ENCODE data around the gene CELF4.

The CELF4 gene

GRCh38 chr18:37458697-37459096 lies 106.9 kb downstream of the CELF4 start:
- DNase-seq = no peak

- DNase-seq = no peak
Observed at GRCh38 chr18:37457753-37458152, 107.8 kb downstream of the CELF4 start.

GRCh38 chr18:37457341-37457740 lies 108.3 kb downstream of the CELF4 start:
- no peak for DNase-seq

GRCh38 chr18:37456873-37457272 lies 108.7 kb downstream of the CELF4 start:
- no peak for DNase-seq

GRCh38 chr18:37456395-37456794 lies 109.2 kb downstream of the CELF4 start:
- no peak for DNase-seq

GRCh38 chr18:37453752-37454151 lies 111.8 kb downstream of the CELF4 start:
- DNase-seq = no peak

GRCh38 chr18:37452682-37453385 lies 112.8 kb downstream of the CELF4 start:
- no peak for DNase-seq

DNA sequence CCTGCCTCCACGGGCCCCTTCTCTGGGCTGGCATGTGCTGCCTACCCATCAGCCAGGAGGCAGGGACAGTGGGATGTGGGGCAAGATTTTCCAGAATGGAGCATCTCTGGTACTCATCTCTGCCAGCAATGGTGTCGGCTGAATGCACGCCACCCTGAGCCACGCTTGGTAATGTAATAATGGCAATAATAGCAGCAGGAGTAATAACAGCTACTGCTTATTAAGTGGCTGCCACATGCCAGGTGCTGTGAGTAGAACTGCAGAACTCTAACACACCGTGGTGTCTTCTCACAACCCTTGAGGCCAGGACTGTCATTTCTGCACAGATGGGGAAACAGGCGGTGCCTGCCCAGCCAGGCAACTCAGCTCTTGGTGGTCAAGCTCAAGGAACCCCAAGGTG lies 113.6 kb downstream of the CELF4 start:
- DNase-seq = no peak

DNA sequence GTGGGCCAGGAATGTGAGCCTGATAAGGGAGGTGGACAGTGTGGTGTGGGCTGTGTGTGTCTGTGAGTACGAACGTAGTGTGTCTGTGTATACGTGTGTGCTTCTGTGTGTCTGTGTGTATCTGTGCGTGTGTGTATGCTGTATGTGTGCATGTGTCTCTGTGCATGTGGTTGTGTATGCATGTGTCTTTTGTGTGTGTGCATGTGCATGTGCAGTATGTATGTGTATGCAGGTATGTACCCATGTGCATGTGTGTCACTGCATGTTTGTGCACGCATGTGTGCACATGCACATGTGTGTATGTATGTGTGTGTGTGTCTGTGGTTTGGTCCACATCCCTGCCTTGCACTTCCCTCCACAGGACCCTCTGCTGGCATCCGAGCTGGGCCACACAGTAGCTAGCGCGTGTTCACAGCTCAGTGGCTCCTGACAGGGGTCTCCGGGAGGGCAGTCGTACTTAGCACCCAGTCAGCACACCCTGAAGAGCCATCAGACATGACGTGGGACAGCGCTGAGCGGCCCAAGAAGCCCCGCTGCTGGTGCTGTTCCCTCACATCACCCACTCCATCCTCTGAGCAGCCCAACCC lies 114.3 kb downstream of the CELF4 start:
- DNase-seq = no peak

- no peak for DNase-seq
Observed at GRCh38 chr18:37450434-37451132, 115.0 kb downstream of the CELF4 start.

DNA sequence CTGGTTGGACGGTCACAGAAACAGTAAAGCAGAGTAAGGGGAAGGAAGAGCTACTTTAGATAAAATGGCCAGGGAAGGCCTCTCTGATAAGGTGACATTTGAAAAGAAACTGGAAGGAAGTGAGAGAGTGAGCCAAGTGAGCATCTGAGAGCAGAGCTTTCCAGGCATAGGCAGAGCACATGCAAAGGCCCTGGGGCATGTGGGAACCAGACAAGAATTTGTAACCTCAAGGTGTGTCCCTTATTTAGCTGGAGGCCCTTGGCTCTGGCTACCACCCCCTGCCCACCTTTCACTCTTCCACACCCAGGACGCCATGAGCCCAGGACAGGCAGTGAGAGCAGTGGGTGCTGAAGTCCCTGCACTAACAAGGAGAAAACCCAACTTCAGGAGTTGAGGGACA lies 116.0 kb downstream of the CELF4 start:
- DNase-seq = no peak

DNA sequence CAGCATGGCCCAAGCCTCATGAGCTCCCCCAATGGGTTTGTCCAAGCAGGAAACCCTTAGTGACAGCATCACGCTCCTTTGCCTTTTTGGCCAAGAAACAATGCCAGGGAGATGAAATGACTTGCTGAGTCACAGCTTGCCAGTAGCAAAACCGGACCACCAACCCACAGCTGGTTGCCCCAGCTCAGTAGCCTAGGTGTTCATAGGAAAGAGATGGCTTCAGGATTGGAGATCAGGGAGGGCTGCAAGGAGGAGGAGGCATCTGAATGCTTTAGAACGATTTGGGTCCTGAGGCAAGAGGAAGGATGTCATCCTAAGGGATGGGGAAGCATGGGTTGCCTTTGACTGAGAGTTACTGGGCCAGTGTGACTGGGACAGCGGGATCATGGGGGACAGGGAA lies 116.7 kb downstream of the CELF4 start:
- no peak for DNase-seq

DNA sequence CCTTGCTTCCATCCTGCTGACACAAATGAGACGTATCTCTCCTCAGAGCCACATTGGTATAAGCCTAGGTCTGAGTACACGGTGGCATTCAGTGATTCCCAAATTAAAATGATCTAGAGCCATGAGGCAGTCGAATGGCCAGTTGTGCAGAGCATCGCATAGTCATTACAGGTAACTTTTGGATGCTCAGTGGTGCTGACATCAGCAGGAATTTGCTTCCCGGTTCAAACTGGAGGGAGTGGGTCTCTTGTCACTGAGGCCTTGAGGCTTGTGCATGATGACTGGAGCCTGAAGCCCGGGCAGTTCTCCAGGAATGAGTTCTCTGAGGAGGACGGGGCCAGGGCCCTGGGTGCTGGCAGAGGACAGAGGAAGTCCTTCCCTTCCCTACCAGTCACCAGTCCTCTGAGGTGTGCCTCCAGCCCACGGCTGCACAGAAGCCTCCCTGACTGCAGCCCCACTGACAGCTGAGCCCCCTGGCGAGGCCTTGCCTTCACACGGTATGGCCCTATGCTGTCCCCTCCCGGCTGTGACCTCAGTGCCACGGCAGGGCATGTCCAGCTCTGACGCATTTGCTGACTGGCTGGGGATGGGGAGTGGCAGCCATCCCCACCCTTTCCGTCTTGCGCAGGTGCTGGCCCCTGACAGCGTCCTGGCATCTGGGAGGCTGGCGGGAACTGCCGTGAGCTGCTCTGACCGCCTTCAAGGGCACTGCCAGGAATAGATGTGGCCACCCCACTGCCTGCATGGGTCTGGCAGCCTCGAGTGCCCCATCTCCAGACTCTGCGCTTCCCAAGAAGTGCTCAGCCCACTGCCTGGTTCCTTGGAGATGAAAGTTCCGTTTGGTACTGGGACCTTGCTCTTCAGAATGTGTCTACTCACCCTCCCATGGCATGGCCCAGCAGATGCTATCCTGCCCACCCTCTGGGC lies 117.4 kb downstream of the CELF4 start:
- no peak for DNase-seq

DNA sequence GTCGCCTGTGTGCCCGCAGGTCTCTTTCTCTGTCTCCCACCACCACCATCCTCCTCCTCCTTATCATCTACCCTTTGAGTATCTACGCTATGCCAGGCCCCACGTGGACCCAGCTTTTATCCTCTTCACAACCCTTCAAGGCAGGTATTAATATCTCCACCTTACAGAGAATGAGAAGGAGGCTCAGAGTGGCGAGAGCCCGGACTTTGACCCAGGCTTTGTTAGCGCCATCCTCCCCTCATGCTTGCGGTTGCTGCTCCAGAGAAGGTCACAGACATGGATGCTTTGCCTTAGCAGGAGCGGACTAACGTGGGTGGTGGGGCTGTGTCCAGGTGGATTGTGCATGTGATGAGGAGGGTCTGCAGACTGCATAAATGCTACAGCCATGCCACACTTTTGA lies 119.8 kb downstream of the CELF4 start:
- no peak for DNase-seq

DNA sequence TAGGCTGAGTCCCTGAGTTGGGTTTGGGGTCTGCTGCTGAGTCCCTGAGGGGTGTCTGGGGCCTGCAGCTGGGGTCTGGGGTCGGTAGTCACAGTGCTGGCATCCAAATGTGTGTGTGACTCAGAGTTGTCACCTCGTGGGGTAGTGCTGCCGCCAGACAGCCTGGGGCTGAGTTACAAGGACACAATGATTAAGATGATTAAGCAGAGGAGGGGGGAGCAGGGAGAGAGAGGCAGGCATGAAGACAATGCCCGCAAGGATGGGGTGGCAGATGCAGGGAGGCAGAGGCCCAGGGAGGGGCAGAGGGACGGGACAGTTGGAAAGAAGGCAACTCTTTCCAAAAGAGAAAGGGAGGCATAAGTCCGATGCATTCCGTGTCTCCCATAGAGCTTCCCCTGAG lies 120.2 kb downstream of the CELF4 start:
- DNase-seq = no peak

DNA sequence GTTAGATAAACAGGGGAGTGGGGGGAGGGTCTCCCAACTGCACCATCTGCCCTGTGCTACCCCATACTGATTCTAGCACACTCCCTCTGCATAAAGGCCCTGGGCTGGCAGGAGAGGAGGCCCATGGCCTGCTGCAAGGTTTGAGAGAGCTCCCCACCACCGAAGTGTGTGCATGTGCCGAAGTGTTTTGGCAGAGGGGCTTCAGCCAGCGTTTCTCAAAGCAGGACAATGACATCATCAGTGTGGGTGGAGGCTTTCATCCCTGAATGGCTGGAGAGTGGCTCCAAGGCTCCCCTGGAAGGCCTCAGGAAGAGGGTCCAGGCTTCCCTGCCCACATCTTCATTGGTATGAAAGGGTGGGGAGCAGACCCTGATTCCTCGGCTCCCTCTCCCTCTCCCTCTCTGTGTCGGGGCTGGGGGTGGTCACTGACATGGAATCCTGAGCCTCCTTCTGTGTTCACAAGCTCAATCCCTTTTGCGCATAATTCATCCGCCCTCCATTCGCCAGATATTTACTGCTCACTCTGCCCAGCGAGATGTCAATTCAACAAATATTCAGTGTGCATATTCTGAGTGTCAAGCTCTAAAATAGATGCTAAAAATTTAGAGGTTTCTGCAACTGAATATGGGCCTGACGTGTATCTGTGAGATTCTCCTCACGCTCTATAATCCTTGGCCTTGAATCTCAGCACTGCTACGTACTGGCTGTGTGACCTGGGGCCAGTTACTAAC lies 122.1 kb downstream of the CELF4 start:
- DNase-seq = no peak

DNA sequence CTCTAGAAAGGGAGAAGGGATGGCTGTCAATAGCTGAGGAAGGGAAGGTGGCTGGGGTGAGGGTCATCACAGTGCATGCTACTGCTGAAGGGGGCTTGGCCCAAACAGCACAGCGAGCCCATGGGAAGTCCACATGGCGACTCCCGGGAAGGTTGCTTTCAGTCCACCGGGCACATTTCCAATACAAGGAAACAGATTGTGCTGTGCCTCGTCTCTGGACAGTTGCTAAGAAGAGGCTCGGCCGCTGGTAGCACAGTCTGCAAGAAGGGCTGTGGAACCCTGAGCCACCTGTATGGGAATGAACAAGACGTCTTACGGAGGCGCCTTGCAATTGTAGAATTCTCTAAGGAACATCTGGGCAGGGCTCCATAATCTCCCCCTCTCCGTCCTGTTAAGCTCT lies 123.1 kb downstream of the CELF4 start:
- DNase-seq = no peak

DNA sequence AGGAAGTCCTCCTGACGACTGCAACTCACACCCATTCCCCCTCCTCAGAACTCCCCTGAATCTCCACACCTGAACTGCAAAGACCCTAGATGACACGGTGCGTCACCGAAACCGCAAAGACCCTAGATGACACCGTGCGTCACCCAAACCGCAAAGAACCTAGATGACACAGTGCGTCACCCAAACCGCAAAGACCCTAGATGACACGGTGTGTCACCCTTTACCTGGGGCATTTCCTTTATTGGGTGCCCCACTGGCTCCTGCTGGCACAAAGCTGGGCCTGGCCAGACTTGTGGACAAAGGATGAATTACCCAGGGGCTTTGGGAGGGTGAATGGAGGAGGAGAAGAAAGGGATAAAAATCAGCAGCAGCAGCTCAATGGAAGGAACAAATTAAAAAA lies 123.8 kb downstream of the CELF4 start:
- DNase-seq = no peak

DNA sequence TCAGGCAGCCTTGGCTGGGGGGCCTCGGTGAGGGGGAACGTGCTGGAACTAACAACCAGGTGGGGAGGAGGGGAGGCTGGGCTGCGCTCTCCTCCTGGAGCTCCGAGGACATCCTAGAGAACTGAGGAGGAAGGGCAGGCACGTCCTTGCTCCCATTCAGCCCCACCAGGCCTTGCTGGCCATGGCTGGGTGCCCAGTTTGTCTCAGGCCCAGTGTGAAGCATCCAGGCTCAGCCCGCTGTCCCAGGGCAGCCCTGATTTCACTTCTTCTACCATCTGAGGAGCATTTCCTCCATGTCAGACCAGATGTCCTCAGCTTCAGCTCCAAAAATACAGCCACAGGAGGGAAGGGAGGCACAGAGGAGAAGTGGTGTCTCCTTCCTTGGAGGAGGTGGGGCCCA lies 125.4 kb downstream of the CELF4 start:
- no peak for DNase-seq

- no peak for DNase-seq
Observed at GRCh38 chr18:37438417-37439180, 127.0 kb downstream of the CELF4 start.

GRCh38 chr18:37435996-37436395 lies 129.6 kb downstream of the CELF4 start:
- no peak for DNase-seq
